NT2/D1 (cell line): ENCODE results near the gene EMILIN1.

Source experiments
- SUZ12 ChIP-seq: IDR thresholded peaks from 2 replicates; pipeline ENCODE4 v1.6.1; 2011; ENCODE audit not compliant: insufficient read length, insufficient read depth; ENCODE audit errors: extremely low read depth
- ZNF274 ChIP-seq: IDR thresholded peaks from 2 replicates; pipeline ENCODE4 v1.6.1; 2011; ENCODE audit warnings: mild to moderate bottlenecking, low read depth, low read length

GRCh38 chr2:27053321-27053720 is 25.1 kb upstream of the EMILIN1 start:
- TF ChIP-seq ZNF274 (no peak), SUZ12 (no peak)
